Measurements from ENCODE around the gene C2CD4C.
"Not testable (repeated sequence)": the region's sequence is repeated elsewhere in the genome, so short reads cannot be mapped to it uniquely, and the experiment has no call there.

Gene C2CD4C

DNA sequence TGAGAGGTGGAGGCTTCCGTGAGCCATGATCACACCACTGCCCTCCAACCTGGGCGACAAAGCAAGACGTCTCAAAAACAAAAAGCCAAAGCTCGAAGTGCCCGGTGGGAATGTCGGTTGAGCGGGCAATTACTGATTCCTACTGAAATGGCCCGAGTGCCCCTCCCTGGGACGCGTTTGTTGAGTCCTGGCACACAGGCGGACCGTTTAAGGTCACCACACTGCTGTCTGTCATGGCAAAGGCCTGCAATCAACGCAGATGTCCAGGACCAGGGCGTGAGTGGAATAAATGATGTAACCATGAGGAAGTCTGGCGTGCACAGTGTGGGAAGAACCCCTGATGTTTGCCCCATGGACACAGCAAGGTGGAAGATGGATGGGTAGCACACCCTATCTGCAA is 19.2 kb upstream of the C2CD4C start:
- DNase-seq (ENCODE audit: low read depth) = no peak

GRCh38 chr19:427675-428074 is 18.7 kb upstream of the C2CD4C start:
- not testable (repeated sequence) for DNase-seq (ENCODE audit: low read depth); H3K4me3 ChIP-seq (ENCODE audit: low read length)

More for the DNA sequence above, 19.2 kb upstream of the C2CD4C start:
- TF ChIP-seq, protein P1, sequence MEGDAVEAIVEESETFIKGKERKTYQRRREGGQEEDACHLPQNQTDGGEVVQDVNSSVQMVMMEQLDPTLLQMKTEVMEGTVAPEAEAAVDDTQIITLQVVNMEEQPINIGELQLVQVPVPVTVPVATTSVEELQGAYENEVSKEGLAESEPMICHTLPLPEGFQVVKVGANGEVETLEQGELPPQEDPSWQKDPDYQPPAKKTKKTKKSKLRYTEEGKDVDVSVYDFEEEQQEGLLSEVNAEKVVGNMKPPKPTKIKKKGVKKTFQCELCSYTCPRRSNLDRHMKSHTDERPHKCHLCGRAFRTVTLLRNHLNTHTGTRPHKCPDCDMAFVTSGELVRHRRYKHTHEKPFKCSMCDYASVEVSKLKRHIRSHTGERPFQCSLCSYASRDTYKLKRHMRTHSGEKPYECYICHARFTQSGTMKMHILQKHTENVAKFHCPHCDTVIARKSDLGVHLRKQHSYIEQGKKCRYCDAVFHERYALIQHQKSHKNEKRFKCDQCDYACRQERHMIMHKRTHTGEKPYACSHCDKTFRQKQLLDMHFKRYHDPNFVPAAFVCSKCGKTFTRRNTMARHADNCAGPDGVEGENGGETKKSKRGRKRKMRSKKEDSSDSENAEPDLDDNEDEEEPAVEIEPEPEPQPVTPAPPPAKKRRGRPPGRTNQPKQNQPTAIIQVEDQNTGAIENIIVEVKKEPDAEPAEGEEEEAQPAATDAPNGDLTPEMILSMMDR (conservative IDR thresholded peaks at IDR 0.05; ENCODE audit: low read depth, low read length) = no peak
- no peak overlapping the region for H3K4me3 ChIP-seq (ENCODE audit: low read length)

- TF ChIP-seq, protein P1 (conservative IDR thresholded peaks at IDR 0.05; ENCODE audit: low read depth, low read length) = no peak
- H3K4me3 ChIP-seq (ENCODE audit: low read length) = no peak overlapping the region
- peak; percentile 7 for DNase-seq (ENCODE audit: low read depth)
Measured at GRCh38 chr19:426725-427445, 17.9 kb upstream of the C2CD4C start.

DNA sequence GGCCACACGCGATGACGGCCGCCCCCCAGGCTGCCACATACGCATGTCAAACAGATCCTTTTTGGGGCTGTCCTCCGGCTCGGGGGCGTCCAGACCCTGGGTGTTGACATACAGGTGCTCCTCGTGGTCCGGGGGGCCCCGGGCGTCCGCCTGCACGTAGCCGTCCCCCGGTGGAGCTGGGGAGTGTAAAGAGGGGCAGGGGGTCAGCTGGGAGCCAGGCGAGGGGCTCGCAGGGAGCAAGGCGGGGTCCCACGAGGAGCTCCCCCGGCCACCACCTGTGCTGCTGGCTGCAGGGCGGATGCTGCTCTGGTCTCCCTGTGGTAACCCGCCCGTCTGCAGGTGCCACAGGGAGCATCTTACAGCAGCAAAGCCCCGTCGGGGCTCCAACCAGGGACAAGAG is 16.1 kb upstream of the C2CD4C start:
- TF ChIP-seq, protein P1 (conservative IDR thresholded peaks at IDR 0.05; ENCODE audit: low read depth, low read length) = no peak
- DNase-seq (ENCODE audit: low read depth) = no peak
- no peak overlapping the region for H3K4me3 ChIP-seq (ENCODE audit: low read length)

GRCh38 chr19:424546-424945 is 15.6 kb upstream of the C2CD4C start:
- DNase-seq (ENCODE audit: low read depth) = no peak
- TF ChIP-seq, protein P1 (conservative IDR thresholded peaks at IDR 0.05; ENCODE audit: low read depth, low read length) = no peak
- no peak overlapping the region for H3K4me3 ChIP-seq (ENCODE audit: low read length)

DNA sequence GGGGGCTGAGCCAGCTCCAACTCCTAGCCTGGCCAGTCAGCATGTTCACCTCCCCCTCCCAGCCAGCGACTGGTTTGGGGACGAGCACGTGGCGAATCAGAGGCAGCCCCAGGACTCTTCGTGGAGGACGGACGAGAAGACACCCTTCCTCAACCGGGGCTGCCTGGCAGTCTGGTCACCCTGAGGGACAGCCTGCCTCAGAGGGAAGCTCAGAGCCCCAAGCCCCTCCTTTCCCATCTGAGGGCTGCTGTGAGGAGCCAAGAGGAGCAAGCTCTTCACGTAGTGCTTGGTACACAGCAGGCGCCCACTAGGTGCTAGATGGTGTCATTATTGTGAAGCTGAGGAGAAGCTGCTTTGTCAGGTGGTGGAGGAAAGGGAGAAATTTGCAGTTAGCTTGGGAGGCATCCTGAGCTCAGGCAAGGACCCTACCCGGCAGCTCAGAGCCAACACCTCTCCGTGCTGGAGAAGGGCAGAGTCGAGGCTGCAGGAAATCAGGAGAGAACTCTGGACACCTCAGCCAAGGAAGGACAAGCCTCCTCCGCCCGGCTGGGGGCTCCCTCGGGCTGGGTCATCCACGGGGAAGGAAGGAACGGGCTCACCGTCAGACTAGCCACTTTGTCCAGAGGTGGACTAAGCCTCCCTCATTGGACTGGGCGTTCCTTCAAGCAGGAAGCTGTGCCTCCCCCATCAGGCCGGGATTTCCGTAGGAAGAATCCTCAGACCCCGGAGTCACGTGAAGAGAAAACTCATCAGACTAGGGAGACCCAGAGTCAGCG is 14.9 kb upstream of the C2CD4C start:
- no peak for DNase-seq (ENCODE audit: low read depth)
- no peak overlapping the region for H3K4me3 ChIP-seq (ENCODE audit: low read length)
- TF ChIP-seq, protein P1 (conservative IDR thresholded peaks at IDR 0.05; ENCODE audit: low read depth, low read length) = no peak

DNA sequence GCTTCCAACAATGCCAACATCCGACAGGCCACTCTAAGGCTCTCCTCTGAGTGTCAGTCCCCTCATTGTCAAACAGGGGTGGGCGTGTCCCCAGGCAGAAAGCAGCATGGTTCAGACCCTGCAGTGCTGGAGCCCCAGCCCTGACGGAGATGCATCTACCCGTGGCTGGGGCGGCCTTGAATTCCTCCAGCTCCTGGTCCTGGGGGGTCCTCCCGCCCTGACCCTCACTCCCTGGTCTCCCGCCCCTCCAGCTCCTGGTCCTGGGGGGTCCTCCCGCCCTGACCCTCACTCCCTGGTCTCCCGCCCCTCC is 13.9 kb upstream of the C2CD4C start:
- not testable (repeated sequence) for H3K4me3 ChIP-seq (ENCODE audit: low read length); DNase-seq (ENCODE audit: low read depth)

DNA sequence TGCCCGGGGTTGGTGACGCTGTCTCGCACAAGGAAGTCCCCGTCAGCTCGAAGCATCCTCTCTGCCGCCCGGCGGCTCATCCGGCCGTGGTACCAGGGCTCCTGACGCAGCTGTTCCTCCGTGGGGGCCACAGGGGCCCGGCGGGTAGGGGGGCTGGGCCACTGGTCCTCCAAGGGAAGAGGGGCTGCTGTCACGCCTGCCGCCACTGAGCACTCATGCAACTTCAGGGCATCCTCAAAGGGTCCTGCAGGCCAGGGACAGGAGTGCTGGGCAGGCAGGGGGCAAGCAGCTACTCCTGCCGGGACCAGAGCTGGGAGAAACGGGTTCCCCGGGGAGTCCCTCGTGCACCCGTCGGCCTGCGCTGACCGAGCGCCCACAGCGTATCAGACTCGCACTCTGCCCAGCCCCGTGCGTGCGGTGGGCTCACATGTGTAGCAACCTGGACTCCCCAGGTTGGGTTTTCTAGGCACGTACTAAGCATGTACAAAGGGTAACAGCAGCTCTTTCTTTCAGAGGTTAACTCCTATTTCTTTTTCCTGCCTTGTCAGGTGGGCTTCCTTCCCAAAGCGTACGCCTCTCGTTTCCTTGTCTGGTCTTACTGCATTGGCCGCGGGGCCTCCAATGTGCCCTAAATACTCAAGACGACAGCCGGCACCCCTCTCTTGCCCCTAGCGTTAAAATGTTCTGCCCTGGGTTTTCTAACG is 13.4 kb upstream of the C2CD4C start:
- DNase-seq (ENCODE audit: low read depth) = no peak
- no peak overlapping the region for H3K4me3 ChIP-seq (ENCODE audit: low read length)
- TF ChIP-seq, protein P1 (conservative IDR thresholded peaks at IDR 0.05; ENCODE audit: low read depth, low read length) = no peak

Data from retinal pigment epithelial cell (primary cell).